Inflammatory macrophage treated with lipopolysaccharide for 1 hour (primary cell): Measurements from ENCODE around the gene COL23A1.
"Not testable (repeated sequence)": the region's sequence is repeated elsewhere in the genome, so short reads cannot be mapped to it uniquely, and the experiment has no call there.

Experiments
- DNase-seq, 2 donors: peaks; one replicate each; pipeline ENCODE4 v3.0.0-alpha.2; 2020 to 2022

The COL23A1 gene

DNA sequence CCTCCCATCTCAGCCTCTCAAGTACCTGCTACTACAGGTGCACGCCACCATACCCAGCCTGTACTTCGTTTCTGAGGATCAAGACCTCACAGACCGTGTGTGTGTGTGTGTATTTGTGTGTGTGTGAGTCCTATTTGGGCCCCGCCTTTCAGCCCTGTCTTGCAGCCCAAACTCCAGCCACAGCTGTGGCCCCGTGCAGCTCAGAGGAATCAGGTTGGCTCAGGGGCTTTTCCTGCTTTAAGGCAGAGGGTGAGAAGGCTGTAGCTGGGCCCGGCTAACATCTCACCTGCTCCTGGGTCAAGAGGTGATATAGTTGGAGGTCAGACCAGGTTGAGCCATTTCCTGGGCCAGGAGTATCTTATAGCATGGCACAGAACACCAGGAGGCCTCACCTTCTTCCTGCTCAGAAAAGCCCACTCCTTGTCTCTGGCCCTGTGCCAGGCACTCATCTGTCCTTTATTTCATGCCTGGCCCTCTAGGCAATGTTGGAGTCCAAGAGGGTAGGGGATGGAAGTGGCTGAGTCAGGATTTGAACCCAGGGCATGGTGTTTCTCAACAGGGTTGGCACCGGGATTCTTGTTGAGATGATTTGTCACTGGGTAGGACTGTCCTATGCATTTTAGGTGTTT is 356.0 kb downstream of the COL23A1 start:
- DNase-seq: no peak

DNA sequence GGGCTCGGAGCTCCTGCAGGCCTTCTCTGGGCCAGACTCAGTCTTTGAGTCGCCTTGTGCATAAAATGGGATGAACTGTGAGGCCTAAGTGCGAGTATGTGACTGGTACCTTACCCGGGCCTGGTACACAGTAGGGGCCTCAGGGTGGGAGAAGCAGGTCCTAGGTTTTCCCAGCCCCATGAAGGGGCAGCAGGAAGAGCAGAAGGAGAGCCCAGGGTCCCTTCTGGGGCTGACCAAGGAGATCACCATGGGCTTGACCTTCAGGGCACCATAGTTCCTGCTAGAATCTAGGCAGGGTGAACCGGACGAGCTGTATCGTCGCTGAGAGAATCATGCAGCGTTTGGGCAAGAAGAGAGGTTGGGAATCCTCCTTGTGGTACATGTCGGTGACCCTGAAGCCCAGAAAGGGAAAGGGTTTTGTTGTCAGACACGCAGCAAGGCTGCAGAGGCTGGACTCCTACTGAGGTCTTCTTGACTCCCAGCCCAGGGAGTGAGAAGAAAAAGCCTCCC is 357.2 kb downstream of the COL23A1 start:
- DNase-seq: no peak

DNA sequence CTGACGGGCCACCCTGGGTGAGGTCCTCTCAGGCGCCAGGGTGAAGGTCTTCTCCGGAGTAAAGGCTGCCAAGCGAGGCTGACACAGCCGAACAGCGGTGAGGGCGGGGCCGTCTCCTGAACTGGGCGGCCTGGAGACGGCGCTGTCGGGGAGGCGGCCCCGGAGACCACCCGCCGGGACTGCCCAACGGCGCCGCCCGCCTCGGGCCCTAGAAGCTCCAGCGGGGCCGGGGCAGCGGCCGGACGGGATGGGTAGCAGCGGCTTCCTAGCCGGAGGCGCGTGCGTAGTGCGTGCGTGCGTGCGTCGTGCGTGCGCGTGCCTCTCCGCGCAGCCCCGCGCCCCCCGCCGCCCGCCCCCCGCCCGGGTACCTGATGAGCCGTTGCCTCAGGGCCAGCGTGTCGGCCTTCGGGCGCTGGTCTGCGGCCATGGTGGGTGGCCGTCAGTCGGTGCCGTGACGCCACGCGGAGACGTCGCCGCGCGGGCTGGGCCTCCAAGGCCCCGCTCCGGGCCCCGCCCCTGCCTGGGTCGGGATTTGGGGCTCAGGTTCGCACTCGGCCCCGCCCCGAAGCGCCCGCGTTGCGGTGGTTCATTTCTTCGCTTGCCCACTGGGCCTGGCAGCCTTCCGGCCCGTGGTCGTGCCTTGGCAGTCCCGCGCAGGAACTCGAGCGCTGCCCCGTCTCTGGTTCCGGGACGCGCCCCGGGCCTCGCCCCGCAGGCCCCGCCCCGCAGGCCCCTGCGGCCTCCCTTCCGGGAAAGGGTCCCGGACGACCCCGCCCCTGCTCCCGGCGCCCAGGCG is 357.9 kb downstream of the COL23A1 start, which contains the start of gene PHYKPL:
PHYKPL (minus strand) TSS at position 679 of the 796 bp plus-strand sequence; CDS start at position 427, 252 bp downstream.
- DNase-seq: peak; percentile 43 to 64

- DNase-seq: no peak
Observed at GRCh38 chr5:178231539-178232123, 358.6 kb downstream of the COL23A1 start.

GRCh38 chr5:178230879-178231538 is 359.2 kb downstream of the COL23A1 start:
- no peak for DNase-seq

GRCh38 chr5:178229861-178230260 is 360.3 kb downstream of the COL23A1 start:
- no peak for DNase-seq

DNA sequence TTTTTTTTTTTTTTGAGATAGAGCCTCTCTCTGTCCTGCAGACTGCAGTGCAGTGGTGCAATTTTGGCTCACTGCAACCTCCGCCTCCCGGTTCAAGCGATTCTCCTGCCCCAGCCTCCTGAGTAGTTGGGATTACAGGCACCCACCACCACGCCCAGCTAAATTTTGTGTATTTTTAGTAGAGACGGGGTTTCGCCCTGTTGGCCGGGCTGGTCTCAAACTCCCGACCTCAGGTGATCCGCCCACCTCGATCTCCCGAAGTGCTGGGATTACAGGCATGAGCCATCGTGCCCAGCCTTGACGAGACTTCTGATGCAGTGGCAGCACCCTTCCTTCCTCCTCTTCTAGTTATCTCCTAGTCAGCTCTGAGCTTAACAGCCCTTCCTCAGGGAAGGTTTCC is 361.1 kb downstream of the COL23A1 start:
- DNase-seq: not testable (repeated sequence)

DNA sequence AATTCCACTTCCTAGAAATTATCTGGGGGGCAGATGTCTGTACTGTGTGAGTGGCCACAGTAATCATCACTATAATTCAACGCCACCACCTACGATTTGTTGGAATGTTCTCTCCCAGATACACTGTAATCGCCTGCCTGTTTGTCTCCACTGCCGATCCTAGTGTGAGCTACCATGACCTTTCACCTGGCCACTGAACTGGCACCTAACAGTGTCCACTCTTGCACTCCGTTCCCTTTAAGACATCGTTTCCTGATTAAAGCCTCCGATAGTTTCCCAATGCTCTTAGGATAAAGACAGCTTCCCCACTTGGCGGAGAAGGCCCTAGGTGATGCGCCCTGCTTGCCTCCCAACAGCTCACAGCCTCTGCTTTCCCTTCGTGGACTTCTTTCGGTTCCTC is 361.6 kb downstream of the COL23A1 start:
- no peak for DNase-seq

DNA sequence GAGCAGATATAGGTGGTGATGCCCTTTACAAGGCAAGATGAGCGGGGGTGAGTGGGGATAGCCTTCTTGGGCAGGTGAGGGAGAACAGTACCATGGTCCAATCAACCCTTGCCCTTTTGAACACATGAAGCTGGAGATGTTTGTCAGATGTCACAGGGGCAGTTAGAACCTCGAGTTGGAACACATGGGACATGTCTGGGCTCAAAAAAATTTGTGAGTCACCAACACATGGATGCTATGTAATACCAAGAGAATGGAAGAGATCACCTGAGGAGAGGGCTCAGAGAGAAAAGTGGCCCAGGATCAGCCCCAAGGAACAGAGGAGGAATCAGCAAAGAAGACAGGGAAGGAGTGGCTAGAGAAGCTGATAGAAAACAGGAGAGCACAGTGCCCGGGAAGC is 362.3 kb downstream of the COL23A1 start:
- DNase-seq: no peak

DNA sequence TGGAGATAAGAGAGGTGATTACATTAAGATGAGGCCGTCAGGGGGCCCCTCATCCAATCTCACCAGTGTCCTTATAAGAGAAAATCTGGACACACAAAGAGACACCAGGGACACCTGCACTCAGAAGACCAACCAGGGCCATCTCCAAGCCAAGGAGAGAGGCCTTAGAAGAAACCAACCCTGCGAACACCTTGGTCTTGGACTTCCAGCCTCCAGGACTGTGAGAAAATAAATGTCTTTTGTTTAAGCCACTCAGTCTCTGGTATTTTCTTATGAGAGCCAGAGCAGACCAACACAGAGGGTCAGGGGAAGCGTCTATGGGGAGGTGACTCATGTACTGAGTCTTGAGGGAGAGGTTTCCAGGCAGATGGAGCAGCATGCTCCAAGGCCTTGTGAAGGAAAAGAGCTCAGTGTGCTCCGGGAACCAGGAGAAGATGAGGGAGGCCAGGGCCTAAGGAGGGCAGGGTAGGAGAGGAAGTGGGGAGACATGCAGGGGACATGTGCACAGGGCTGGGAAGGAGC is 363.0 kb downstream of the COL23A1 start:
- no peak for DNase-seq

- DNase-seq: no peak
Observed at GRCh38 chr5:178225174-178225573, 365.0 kb downstream of the COL23A1 start.

- DNase-seq: no peak
Observed at GRCh38 chr5:178224403-178224802, 365.8 kb downstream of the COL23A1 start.

DNA sequence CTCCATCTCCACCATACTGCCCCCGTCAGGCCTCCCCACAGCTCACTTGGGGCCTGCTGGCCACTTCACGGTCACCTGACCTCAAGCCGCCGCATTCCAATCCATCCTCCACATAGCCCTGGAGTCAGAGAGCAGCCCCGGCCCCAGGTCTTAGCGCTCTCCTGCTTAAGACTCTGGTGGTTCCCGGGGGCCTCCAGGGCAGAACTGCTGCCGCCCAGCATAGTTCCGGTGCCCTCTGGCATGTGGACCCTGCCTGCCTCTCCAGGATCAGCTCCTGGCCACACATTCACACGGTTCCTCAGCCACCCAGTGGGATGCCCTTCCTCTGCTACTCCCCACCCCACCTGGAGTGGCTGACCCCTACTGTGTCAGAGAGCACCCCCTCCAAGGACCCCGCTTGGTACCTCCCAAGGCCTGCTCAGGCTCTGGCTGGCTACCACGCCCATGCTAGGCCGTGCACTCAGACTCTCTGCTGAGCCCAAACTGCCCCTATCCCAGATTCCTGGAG is 366.3 kb downstream of the COL23A1 start:
- no peak for DNase-seq

GRCh38 chr5:178223196-178223773 is 366.9 kb downstream of the COL23A1 start:
- DNase-seq: no peak

- no peak for DNase-seq
Observed at GRCh38 chr5:178222292-178222691, 367.9 kb downstream of the COL23A1 start.

DNA sequence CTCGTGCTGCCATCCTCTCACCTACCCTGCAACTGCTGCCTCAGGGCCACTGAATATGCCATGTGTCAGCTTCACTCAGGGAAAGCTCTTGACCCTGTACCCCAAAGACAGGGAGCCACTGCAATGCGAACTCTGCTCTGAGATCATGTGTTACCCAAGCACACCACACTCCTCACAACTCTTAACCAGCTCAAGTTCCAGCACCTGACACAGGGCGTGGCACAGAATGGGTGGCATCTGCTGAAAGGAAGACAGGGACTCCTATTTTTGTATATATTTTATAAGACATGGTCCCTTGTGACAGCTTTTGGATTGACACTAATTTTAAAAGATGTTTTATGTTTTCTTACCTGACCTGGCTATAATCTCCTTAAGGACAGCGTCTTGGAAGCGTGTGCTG is 368.3 kb downstream of the COL23A1 start:
- no peak for DNase-seq

- peak; percentile 39 to 58 for DNase-seq
Observed at GRCh38 chr5:178221282-178221681, 368.9 kb downstream of the COL23A1 start.

- no peak for DNase-seq
Observed at GRCh38 chr5:178218827-178219226, 371.4 kb downstream of the COL23A1 start.

DNA sequence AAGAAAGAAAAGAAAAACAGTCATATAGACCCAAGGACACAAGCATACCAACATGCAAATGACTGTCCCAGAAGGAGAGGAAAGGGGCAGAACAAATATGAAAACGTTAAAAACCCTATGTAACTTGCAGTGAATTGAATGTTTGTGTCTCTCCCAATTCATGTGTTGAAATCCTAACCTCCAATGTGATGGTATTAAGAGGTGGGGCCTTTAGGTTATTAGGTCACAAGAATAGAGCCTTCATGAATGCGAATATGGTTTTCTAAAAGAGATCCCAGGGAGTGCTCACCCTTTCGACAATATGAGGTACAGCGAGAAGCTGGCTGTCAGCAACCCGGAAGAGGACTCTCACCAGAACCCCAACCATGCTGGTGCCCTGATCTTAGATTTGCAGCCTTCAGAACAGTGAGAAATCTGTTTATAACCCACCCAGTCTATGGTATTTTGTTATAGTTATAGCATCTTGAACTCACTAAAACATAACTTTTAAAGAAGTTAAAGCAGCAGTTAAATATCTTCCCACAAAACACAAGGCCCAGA is 371.9 kb downstream of the COL23A1 start:
- DNase-seq: no peak

DNA sequence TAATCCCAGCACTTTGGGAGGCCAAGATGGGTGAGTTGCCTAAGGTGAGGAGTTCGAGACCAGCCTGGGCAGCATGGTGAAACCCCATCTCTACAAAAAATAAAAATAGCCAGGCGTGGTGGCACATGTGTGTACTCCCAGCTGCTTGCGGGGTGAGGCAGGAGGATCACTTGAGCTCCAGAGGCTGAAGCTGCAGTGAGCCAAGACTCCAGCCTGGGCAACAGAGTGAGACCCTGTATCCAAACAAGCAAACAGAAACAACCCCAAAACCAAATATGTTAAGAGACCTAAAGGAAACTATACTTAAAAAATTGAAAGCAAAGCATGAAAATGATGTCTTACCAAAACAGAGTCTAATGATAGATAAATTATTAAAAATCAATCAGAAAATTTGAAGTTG is 373.4 kb downstream of the COL23A1 start:
- DNase-seq: no peak

- DNase-seq: no peak
Observed at GRCh38 chr5:178216088-178216534, 374.1 kb downstream of the COL23A1 start.
